HEK293 (cell line): ENCODE data around the gene TNFAIP2.

ENCODE experiments used
- CTCF ChIA-PET: fragments of 350-600 bp; formaldehyde crosslinking; extraction: SDS; loops from one replicate; lab custom pipeline; 2021; ENCODE audit warnings: antibody characterized with exemption; lab: Yijun Ruan, JAX
- POLR2A ChIA-PET: fragments of 300-600 bp; formaldehyde crosslinking; extraction: SDS; loops from one replicate; lab custom pipeline; 2020; ENCODE audit warnings: antibody characterized with exemption, inconsistent platforms; lab: Yijun Ruan, JAX
- H3K27ac ChIP-seq: fragments of 200-500 bp; sonication (Bioruptor generic); 2 replicates; pipeline ENCODE4 v1.5.1; 2014; ENCODE audit warnings: low read depth, low read length, control low read depth, inconsistent platforms; ENCODE audit errors: extremely low read depth
- H3K36me3 ChIP-seq, 2 experiments: fragments of 200-500 bp in 1 of 2; sonication (Bioruptor generic) in 1 of 2; 1 replicate in 1 of 2; 2 replicates in 1 of 2; pipeline ENCODE4 v1.5.1; 2014 to 2017; ENCODE audit warnings: inconsistent platforms in 2 of 2, low read length in 2 of 2; ENCODE audit not compliant: control insufficient read depth in 2 of 2, insufficient read depth in 1 of 2
- H3K4me1 ChIP-seq: fragments of 200-500 bp; sonication (Bioruptor generic); 2 replicates; pipeline ENCODE4 v1.5.1; 2014; ENCODE audit warnings: mild to moderate bottlenecking, low read length, inconsistent platforms; ENCODE audit not compliant: control insufficient read depth, insufficient read depth
- H3K4me3 ChIP-seq: 2 replicates; pipeline ENCODE4 v1.5.1; 2011; ENCODE audit warnings: low read depth, mild to moderate bottlenecking, control low read depth, low read length, moderate library complexity
- H3K9me3 ChIP-seq: fragments of 200-500 bp; sonication (Bioruptor generic); 2 replicates; pipeline ENCODE4 v1.5.1; 2014; ENCODE audit warnings: low read depth, low read length, inconsistent platforms; ENCODE audit not compliant: control insufficient read depth, insufficient read depth
- BCL11A ChIP-seq: fragments of 450-650 bp; formaldehyde crosslinking; IDR thresholded peaks from 2 replicates; pipeline ENCODE4 v1.5.1; 2016; ENCODE audit warnings: low read depth, missing biosample characterization, missing genetic modification characterization
- GFI1B ChIP-seq: fragments of 450-650 bp; formaldehyde crosslinking; IDR thresholded peaks from 2 replicates; pipeline ENCODE4 v1.5.1; 2016; ENCODE audit warnings: missing biosample characterization, missing genetic modification characterization
- OSR2 ChIP-seq: fragments of 450-650 bp; formaldehyde crosslinking; IDR thresholded peaks from 2 replicates; pipeline ENCODE4 v1.5.1; 2016; ENCODE audit warnings: missing biosample characterization, missing genetic modification characterization
- ZBTB17 ChIP-seq: fragments of 450-650 bp; formaldehyde crosslinking; IDR thresholded peaks from 2 replicates; pipeline ENCODE4 v1.5.1; 2016; ENCODE audit warnings: missing biosample characterization, missing genetic modification characterization
- ZIC2 ChIP-seq: fragments of 450-650 bp; formaldehyde crosslinking; IDR thresholded peaks from 2 replicates; pipeline ENCODE4 v1.5.1; 2016; ENCODE audit warnings: missing biosample characterization, missing genetic modification characterization
- ZNF10 ChIP-seq: fragments of 450-650 bp; formaldehyde crosslinking; IDR thresholded peaks from 2 replicates; pipeline ENCODE4 v1.5.1; 2017; ENCODE audit warnings: missing biosample characterization, missing genetic modification characterization
- ZNF140 ChIP-seq: fragments of 450-650 bp; formaldehyde crosslinking; IDR thresholded peaks from 2 replicates; pipeline ENCODE4 v1.5.1; 2016; ENCODE audit warnings: missing biosample characterization, missing genetic modification characterization
- ZNF174 ChIP-seq: fragments of 450-650 bp; formaldehyde crosslinking; IDR thresholded peaks from 2 replicates; pipeline ENCODE4 v1.5.0; 2017; ENCODE audit warnings: missing biosample characterization, mild to moderate bottlenecking, missing genetic modification characterization
- ZNF24 ChIP-seq: fragments of 450-650 bp; formaldehyde crosslinking; IDR thresholded peaks from 2 replicates; pipeline ENCODE4 v1.5.1; 2016; ENCODE audit warnings: missing biosample characterization, missing genetic modification characterization
- ZNF292 ChIP-seq: fragments of 450-650 bp; formaldehyde crosslinking; IDR thresholded peaks from 2 replicates; pipeline ENCODE4 v1.5.1; 2016; ENCODE audit warnings: low read depth, missing biosample characterization, missing genetic modification characterization, borderline replicate concordance
- ZNF324 ChIP-seq: fragments of 450-650 bp; formaldehyde crosslinking; IDR thresholded peaks from 2 replicates; pipeline ENCODE4 v1.5.1; 2016; ENCODE audit warnings: missing biosample characterization, missing genetic modification characterization
- ZNF335 ChIP-seq: fragments of 450-650 bp; formaldehyde crosslinking; conservative IDR thresholded peaks from 2 replicates; pipeline ENCODE4 v1.5.1; 2016; ENCODE audit warnings: missing biosample characterization, missing genetic modification characterization
- ZNF394 ChIP-seq: fragments of 450-650 bp; formaldehyde crosslinking; IDR thresholded peaks from 2 replicates; pipeline ENCODE4 v1.5.1; 2016; ENCODE audit warnings: missing biosample characterization, missing genetic modification characterization, mild to moderate bottlenecking, moderate library complexity, borderline replicate concordance
- ZNF501 ChIP-seq: fragments of 450-650 bp; formaldehyde crosslinking; IDR thresholded peaks from 2 replicates; pipeline ENCODE4 v1.5.1; 2016; ENCODE audit warnings: missing biosample characterization, missing genetic modification characterization
- ZNF560 ChIP-seq: fragments of 450-650 bp; formaldehyde crosslinking; IDR thresholded peaks from 2 replicates; pipeline ENCODE4 v1.5.1; 2017; ENCODE audit warnings: missing biosample characterization, missing genetic modification characterization, borderline replicate concordance
- ZNF561 ChIP-seq: fragments of 450-650 bp; IDR thresholded peaks from 2 replicates; pipeline ENCODE4 v1.5.1; 2018; ENCODE audit warnings: missing biosample characterization, missing genetic modification characterization, borderline replicate concordance
- ZNF571 ChIP-seq: fragments of 450-650 bp; formaldehyde crosslinking; IDR thresholded peaks from 2 replicates; pipeline ENCODE4 v1.5.0; 2017; ENCODE audit warnings: missing biosample characterization, missing genetic modification characterization
- ZNF623 ChIP-seq: fragments of 450-650 bp; formaldehyde crosslinking; IDR thresholded peaks from 2 replicates; pipeline ENCODE4 v1.5.1; 2016; ENCODE audit warnings: missing biosample characterization, missing genetic modification characterization
- ZNF776 ChIP-seq: fragments of 450-650 bp; formaldehyde crosslinking; IDR thresholded peaks from 2 replicates; pipeline ENCODE4 v1.5.0; 2017; ENCODE audit warnings: missing biosample characterization, missing genetic modification characterization, borderline replicate concordance
- ZNF837 ChIP-seq: fragments of 450-650 bp; formaldehyde crosslinking; IDR thresholded peaks from 2 replicates; pipeline ENCODE4 v1.5.1; 2016; ENCODE audit warnings: missing biosample characterization, missing genetic modification characterization
- TF ChIP-seq, protein P1 (sequence below): fragments of 450-650 bp; formaldehyde crosslinking; IDR thresholded peaks from 2 replicates; pipeline ENCODE4 v1.5.1; 2016; ENCODE audit warnings: missing biosample characterization, missing genetic modification characterization
- TF ChIP-seq, protein P2 (sequence below): fragments of 450-650 bp; formaldehyde crosslinking; IDR thresholded peaks from 2 replicates; pipeline ENCODE4 v1.5.1; 2016; ENCODE audit warnings: missing biosample characterization, missing genetic modification characterization
- TF ChIP-seq, protein P3 (sequence below): fragments of 450-650 bp; formaldehyde crosslinking; IDR thresholded peaks from 2 replicates; pipeline ENCODE4 v1.5.1; 2016; ENCODE audit warnings: missing biosample characterization, missing genetic modification characterization

Gene TNFAIP2

DNA sequence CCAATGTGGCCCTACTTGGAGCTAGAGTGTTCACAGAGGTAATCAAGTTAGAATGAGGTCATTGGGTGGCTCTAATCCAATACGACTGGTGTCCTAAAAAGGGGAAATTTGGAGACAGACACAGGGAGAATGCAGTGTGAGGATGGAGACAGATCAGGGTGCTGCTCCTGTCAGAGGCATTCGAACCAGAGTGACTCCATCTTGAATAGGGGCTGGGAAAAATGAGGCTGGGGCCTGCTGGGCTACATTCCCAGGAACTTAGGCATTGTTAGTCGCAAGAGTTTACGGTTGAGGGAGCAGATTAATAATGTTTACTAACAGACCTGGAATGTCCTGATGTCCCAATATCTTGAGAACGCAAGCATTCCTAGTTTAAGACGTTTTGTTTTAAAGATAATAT lies 20.2 kb downstream of the TNFAIP2 start (continued):
- TF ChIP-seq, protein P1, sequence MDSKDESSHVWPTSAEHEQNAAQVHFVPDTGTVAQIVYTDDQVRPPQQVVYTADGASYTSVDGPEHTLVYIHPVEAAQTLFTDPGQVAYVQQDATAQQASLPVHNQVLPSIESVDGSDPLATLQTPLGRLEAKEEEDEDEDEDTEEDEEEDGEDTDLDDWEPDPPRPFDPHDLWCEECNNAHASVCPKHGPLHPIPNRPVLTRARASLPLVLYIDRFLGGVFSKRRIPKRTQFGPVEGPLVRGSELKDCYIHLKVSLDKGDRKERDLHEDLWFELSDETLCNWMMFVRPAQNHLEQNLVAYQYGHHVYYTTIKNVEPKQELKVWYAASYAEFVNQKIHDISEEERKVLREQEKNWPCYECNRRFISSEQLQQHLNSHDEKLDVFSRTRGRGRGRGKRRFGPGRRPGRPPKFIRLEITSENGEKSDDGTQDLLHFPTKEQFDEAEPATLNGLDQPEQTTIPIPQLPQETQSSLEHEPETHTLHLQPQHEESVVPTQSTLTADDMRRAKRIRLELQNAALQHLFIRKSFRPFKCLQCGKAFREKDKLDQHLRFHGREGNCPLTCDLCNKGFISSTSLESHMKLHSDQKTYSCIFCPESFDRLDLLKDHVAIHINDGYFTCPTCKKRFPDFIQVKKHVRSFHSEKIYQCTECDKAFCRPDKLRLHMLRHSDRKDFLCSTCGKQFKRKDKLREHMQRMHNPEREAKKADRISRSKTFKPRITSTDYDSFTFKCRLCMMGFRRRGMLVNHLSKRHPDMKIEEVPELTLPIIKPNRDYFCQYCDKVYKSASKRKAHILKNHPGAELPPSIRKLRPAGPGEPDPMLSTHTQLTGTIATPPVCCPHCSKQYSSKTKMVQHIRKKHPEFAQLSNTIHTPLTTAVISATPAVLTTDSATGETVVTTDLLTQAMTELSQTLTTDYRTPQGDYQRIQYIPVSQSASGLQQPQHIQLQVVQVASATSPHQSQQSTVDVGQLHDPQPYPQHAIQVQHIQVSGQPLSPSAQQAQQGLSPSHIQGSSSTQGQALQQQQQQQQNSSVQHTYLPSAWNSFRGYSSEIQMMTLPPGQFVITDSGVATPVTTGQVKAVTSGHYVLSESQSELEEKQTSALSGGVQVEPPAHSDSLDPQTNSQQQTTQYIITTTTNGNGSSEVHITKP (tag by site-specific recombination) = peak; percentile 27; the same call in 1 of the 2 replicates
- TF ChIP-seq, all 188 proteins: peak for 4

DNA sequence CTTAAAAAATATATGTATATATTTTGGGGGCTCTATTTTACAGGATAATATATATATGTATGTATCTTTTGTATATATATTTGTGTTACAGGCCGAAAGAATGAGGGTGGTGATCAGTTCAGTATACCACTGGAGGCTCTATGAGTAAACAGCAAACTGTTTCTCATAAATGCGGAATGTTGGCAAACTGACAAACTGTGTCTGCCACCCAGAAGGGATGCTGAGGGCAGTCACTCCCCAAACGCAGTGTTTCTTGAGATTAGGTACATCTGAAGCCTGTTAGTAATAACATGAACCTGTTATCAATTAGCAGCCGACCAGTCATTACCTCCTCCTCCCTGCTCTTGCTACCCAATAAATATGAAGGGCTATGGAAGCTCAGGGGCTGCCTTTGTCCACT lies 20.8 kb downstream of the TNFAIP2 start:
- POLR2A ChIA-PET = no interaction called here

DNA sequence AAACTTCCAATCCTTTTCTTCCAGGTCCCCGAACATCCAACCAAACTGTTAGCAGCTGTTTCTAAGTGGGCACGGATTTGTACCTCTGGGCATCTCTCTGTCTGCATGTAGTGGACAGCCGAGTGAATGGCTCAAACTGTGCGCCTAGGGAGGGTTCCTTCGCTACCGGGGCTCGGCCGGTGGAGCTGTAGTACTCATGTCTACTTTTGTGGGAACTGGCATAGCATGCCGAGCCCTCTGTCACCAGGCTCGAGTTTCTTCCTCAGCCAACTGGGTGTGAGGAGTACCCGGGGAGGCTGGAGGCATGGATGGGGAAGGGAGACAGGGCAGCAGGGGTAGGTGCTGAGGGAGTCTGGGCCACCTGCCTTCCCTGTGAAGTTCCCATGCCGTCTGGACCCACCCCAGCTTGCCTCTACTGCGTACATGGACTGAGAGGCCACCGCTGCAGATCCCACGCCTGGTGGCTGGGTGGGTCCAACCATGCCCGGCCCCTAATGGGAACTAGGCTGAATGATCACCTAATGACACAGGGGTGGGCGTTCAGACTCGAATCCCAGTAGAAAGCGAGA lies 23.0 kb downstream of the TNFAIP2 start:
- Histone ChIP-seq H3K27ac (no peak overlapping the region), H3K4me1 (no peaks in the 10 kb centered on the region), H3K36me3 (no peaks in the 10 kb centered on the region), H3K4me3 (no peak overlapping the region), H3K9me3 (no peaks in the 10 kb centered on the region)
- ChIA-PET CTCF (interaction anchor here (1.1 kb wide), 1 partner anchor 38 kb away, joined by 4 read pairs; no protein-coding TSS in a partner anchor), POLR2A (no interaction called here)
- TF ChIP-seq ZIC2 (no peak), ZNF561 (tag by site-specific recombination) (no peak), BCL11A (tag by site-specific recombination) (no peak), ZNF324 (no peak), ZNF776 (no peak), ZNF837 (tag by site-specific recombination) (no peak), ZNF174 (no peak)

More for the DNA sequence above, 20.8 kb downstream of the TNFAIP2 start:
- CTCF ChIA-PET = interaction anchor here (0.7 to 1.5 kb wide), 3 partner anchors 39 to 42 kb away, joined by 3 to 8 read pairs (median 3); no protein-coding TSS in a partner anchor
- no peak overlapping the region for H3K27ac ChIP-seq
- no peaks in the 10 kb centered on the region for H3K4me1 ChIP-seq
- no peak for TF ChIP-seq ZNF623 (tag by site-specific recombination)
- TF ChIP-seq ZNF10 (tag by site-specific recombination) = no peak
- no peak for TF ChIP-seq OSR2 (tag by site-specific recombination)
- no peak for TF ChIP-seq ZNF292 (tag by site-specific recombination)
- TF ChIP-seq ZNF501 (tag by site-specific recombination) = no peak
- no peak for TF ChIP-seq ZNF140 (tag by site-specific recombination)
- no peak for TF ChIP-seq ZNF571 (tag by site-specific recombination)
- no peak for TF ChIP-seq ZBTB17
- TF ChIP-seq, protein P2, sequence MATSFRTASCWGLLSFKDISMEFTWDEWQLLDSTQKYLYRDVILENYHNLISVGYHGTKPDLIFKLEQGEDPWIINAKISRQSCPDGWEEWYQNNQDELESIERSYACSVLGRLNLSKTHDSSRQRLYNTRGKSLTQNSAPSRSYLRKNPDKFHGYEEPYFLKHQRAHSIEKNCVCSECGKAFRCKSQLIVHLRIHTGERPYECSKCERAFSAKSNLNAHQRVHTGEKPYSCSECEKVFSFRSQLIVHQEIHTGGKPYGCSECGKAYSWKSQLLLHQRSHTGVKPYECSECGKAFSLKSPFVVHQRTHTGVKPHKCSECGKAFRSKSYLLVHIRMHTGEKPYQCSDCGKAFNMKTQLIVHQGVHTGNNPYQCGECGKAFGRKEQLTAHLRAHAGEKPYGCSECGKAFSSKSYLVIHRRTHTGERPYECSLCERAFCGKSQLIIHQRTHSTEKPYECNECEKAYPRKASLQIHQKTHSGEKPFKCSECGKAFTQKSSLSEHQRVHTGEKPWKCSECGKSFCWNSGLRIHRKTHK = no peak
- TF ChIP-seq BCL11A (tag by site-specific recombination) = no peak
- TF ChIP-seq ZNF335 (tag by site-specific recombination) = no peak
- TF ChIP-seq ZNF560 (tag by site-specific recombination) = no peak
- no peak for TF ChIP-seq GFI1B (tag by site-specific recombination)
- no peak for TF ChIP-seq ZNF394
- TF ChIP-seq, protein P3, sequence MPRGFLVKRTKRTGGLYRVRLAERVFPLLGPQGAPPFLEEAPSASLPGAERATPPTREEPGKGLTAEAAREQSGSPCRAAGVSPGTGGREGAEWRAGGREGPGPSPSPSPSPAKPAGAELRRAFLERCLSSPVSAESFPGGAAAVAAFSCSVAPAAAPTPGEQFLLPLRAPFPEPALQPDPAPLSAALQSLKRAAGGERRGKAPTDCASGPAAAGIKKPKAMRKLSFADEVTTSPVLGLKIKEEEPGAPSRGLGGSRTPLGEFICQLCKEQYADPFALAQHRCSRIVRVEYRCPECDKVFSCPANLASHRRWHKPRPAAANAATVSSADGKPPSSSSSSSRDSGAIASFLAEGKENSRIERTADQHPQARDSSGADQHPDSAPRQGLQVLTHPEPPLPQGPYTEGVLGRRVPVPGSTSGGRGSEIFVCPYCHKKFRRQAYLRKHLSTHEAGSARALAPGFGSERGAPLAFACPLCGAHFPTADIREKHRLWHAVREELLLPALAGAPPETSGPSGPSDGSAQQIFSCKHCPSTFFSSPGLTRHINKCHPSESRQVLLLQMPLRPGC (tag by site-specific recombination) = no peak
- TF ChIP-seq ZNF24 (tag by site-specific recombination) = no peak
- TF ChIP-seq, all 188 proteins: peak for 0
- H3K9me3 ChIP-seq = no peaks in the 10 kb centered on the region
- H3K4me3 ChIP-seq = no peak overlapping the region
- no peaks in the 10 kb centered on the region for H3K36me3 ChIP-seq
